Activated CD4-positive, alpha-beta T cell treated with anti-CD3 and anti-CD28 coated beads, Interleukin-2, amount 50 U/mL, for 16 hours (primary cell): ENCODE data around the gene NTN1.

Source experiments
- DNase-seq: peaks from one replicate; pipeline ENCODE4 v3.0.0-alpha.2; 2020

The NTN1 gene

GRCh38 chr17:9235346-9235745 lies 214.0 kb downstream of the NTN1 start:
- no peak for DNase-seq

DNA sequence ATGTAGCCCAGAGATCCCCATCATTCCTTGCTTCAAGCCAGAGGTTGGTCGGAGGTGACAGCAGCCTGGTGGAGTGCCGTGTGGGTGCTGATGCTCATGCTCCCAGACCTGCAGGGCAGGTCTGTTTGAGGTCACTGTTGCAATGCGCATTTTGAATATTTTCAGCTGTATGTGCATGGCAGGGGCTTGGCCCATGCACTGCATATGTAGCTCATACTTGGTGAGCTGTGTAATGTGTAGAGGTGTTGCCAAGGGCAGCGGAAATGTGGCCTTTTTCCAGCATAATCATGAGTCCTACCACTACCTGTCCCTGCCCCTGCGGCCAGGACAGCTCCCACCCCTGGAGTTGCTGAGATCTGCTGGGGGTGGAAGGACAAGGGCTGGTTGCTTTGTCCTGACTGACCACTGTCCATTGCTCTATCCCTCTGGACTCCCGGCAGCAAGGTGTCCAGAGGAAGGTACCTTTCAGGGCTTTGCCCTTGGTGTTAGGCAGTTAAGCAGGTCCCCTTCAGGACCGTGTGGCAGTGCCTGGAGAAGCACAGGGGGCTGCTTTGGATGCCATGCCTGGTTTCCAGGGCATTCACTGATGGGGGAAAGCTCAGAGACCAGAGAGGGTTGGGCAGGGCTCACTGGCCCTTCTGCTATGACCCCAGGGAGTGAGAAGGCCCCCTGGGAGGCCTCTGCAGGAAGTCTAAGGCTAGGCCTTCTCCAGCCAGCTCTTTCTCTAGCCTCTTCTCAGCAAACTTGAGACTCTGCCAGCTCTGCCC lies 215.2 kb downstream of the NTN1 start:
- no peak for DNase-seq

GRCh38 chr17:9237053-9237410 lies 215.7 kb downstream of the NTN1 start:
- no peak for DNase-seq

DNA sequence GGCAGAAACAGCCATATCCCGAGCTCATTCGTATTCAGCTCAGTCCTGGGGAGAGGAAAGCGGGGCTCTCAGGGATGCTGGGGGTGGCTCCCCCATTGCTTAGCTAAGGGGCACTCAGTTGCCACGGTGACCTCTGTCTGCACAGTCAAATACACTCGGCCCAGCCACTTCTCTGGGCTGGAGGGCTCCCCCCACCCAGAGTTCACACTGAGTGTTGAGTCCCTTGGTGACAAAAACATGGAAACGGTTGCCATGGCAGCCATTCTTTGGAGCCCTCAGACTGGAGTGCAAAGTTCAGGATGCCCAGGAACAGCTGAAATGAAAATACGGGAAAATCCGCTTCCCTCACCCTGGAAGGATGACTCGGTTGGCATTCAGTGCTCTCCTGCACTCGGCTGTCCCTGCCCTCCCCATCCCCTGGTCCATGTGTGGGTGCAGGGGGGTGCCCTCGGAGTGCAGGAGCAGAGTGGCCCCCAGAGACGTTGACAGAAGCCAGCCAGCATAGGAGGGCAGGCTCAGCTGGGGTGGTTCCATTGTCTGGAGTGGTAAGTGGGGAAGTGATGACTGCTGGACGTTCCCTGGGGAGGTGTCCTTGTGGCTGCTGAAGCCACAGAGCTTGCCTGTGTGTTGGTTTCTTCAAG lies 216.5 kb downstream of the NTN1 start:
- DNase-seq: no peak

GRCh38 chr17:9238340-9239245 lies 217.3 kb downstream of the NTN1 start:
- no peak for DNase-seq

- DNase-seq: no peak
Observed at GRCh38 chr17:9239246-9239792, 218.0 kb downstream of the NTN1 start.

- peak; percentile 64 for DNase-seq
Observed at GRCh38 chr17:9239793-9240658, 218.7 kb downstream of the NTN1 start.

DNA sequence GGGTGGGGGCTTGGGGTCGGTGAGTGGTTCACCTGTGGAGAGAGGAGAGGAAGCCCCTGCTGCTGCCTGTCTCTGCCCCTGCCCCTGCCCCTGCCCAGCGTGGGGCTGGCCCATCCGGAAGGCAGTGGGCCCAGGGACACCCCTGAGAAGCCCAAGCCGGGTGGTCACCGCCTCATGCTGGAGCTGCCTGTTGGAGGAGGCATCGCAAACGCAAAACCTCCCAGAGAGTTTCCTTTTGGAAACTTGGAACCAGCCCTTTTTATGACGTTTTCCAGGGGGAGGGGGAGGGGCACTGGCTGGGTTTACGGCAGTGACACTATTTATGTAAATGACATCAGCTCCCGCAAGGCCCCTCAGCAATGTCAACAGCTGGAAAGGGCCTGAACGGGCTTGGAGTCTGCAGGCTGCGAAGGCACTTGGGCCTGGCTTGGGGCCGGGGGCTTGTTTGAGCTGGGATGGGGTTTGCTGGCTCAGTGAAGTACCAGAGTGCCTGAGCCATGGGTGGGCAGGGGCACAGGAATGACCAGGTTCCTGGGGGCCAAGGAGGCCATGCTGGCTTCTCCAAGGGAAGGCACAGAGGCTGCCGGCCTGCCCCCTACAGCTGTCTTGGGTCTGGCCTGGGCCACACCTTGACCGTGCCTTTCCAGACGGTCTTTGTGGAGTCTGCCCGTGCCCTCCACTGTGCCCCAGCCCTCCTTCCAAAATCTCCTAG lies 219.5 kb downstream of the NTN1 start:
- no peak for DNase-seq

DNA sequence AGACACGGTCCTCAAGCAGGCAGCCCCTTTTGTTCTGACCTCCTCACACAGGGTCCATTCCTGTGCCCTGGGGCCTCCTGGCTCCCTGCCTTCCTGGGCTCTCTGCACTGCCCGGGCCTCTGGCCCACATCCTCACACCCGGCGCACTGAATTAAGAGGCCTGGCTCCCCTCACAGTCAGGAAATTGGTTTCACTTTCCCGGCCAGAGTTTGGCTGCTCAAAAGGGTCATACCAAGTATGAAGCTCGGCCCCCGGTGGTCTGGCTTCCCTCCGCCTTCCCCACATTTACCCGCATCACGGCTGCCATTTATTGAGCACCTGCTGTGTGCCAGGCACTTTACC lies 220.0 kb downstream of the NTN1 start:
- no peak for DNase-seq

- no peak for DNase-seq
Observed at GRCh38 chr17:9241774-9242496, 220.6 kb downstream of the NTN1 start.

DNA sequence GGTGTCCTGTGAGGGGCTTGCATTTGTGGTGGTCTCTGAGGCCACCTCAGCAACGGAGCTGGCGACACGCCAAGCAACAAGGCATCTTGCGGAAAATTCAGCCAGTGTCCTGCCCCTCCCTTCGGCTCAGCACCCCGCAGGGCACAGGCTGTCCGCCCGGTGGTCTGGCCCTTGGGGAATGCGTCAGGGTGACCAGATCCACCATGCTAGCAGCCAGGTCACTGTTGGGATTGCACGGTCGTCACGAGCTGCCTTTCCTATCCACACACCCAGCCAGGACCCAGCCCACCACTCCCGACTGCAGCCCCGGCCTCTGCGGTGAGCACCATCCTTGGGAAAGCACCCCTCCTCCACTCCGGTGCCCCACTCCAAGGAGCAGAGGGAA lies 221.2 kb downstream of the NTN1 start:
- DNase-seq: no peak

- DNase-seq: no peak
Observed at GRCh38 chr17:9242983-9243382, 221.7 kb downstream of the NTN1 start.

DNA sequence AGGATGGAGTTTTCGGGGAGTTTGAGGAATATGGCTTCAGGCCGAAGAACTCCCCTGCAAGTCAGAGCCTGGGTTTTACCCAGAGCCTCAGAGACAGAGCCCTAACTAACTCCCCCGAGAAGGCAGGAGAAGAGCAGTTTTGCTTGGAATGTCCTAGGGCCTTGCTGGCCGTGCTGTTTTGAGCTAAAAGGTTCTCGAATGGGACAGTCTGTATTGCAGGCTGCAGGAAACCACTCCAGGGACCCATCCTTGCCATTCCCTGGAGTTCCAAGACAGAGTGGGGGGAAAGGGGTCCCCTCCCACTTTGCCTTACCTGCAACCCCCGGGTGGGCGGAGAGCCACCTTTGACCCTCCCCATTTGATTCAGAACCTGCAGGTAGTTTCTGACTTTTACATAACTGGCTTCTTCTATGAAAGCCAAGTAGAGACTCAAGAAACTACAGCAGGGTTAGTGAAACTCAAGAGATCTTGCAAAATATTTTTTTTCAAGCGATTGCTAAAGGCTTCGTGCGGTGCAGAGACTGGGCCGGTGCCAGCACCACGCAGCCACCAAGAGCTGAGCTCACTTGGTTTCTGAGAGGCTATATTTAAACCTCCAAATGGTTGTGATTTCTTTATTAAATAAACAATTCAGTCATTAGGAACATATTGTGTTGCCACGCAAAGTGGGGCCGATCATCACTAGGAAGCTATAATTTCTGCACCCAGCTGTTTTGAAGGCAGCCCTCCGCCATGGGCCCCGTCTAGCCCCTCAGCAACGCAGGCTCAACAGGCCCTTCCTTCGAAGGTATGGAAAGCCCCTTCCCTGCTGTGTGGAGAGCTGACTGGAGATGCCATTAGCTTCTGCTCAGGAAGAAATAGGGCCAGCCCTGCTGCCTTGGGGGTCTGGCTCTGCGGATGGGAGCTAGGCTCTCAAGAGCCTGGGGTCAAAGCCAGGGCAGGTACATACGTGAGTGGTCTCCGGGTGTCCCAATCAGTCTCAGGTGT lies 223.0 kb downstream of the NTN1 start:
- DNase-seq: no peak

DNA sequence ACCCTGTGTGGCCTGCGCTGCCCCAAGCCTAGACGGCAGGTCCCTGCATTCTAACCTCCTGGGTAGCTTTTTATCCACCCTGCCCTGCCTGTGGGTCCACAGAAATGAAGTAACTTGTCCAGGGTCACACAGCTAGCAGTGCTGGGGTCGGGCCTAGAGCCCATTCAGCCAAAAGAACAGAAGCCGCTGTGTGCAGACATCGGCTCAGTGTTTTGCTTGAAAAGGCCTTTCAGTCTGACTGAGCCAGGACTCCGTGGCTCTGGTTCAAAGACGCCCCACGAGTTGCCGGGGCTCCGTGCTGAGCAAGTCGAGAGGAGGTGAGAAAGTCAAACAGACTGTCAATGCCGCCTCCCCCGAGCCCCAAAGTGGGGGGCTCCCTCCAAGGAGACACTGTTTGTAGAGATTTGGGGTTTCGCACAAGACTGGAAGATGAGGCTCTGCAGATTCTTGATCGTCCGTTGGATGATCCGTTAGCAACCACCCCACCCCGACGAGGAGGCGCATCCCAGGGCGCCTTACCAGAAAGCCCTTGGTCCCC lies 226.2 kb downstream of the NTN1 start:
- no peak for DNase-seq

- DNase-seq: no peak
Observed at GRCh38 chr17:9249245-9249953, 228.1 kb downstream of the NTN1 start.

GRCh38 chr17:9251273-9251672 lies 230.0 kb downstream of the NTN1 start:
- no peak for DNase-seq

GRCh38 chr17:9253308-9253707 lies 232.0 kb downstream of the NTN1 start:
- DNase-seq: no peak

DNA sequence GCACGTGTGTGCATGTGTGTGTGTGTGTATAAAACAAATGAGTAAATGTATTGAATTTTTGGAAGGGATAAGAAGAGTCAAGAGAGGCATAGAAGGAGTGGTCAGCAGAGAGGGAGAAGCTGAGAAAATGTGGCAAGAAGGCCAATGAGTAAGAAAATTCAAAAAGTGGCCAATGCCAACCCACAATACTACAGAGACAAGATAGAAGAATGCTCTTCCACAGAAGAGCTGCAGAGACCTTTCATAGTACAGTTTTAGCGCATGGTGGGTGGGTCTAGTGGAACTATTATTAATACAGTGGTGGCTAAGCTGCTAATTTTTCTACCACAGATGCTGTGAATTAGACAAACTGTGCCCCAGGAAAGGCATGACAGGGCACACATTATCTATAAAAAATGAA lies 233.5 kb downstream of the NTN1 start:
- DNase-seq: no peak

- no peak for DNase-seq
Observed at GRCh38 chr17:9255833-9256232, 234.5 kb downstream of the NTN1 start.
